Sigmoid colon (tissue), 7 donors: ENCODE results near the gene SPATS2L. TPM values are rescaled to one million over a fixed set of nuclear protein-coding genes. Genes with fewer than 3 reads are reported as not detected.

Source experiments
- DNase-seq: peaks from one replicate; pipeline ENCODE4 v3.0.0-alpha.2; 2019
- H3K27ac ChIP-seq, 4 donors: fragments of 200-600 bp; sonication (generic); one replicate each; pipeline ENCODE4 v1.5.1; 2016 to 2019; ENCODE audit warnings: mild to moderate bottlenecking in 1 of 4
- H3K27me3 ChIP-seq, 3 donors: fragments of 200-600 bp; sonication (generic); one replicate each; pipeline ENCODE4 v1.5.1; 2019; ENCODE audit warnings: mild to moderate bottlenecking in 1 of 3
- H3K36me3 ChIP-seq, 4 donors: fragments of 200-600 bp; sonication (generic); one replicate each; pipeline ENCODE4 v1.5.1; 2016 to 2019
- H3K4me1 ChIP-seq, 4 donors: fragments of 200-600 bp; sonication (generic); one replicate each; pipeline ENCODE4 v1.5.1; 2017 to 2019
- H3K4me3 ChIP-seq, 4 donors: fragments of 200-600 bp; sonication (generic); one replicate each; pipeline ENCODE4 v1.5.1; 2017 to 2019; ENCODE audit warnings: mild to moderate bottlenecking in 2 of 4, moderate library complexity in 1 of 4
- H3K9me3 ChIP-seq, 4 donors: fragments of 200-600 bp in 3 of 4; sonication (generic) in 3 of 4; one replicate each; pipeline versions ENCODE4 v1.5.1 to v1.6.1; 2013 to 2019
- CTCF ChIP-seq, 4 experiments: fragments of 450-650 bp in 3 of 4; fragments of 200-600 bp in 1 of 4; IDR thresholded peaks; one replicate each; pipeline ENCODE4 v1.5.1; 2016 to 2019; ENCODE audit warnings: antibody characterized with exemption in 4 of 4, mild to moderate bottlenecking in 3 of 4, moderate library complexity in 2 of 4
- EP300 ChIP-seq, 4 donors: sonication (generic); formaldehyde crosslinking; IDR thresholded peaks; one replicate each; pipeline ENCODE4 v1.6.1; 2017; ENCODE audit warnings: antibody characterized with exemption in 4 of 4
- POLR2A ChIP-seq, 2 donors: fragments of 450-650 bp; IDR thresholded peaks; one replicate each; pipeline ENCODE4 v1.6.1; 2016; ENCODE audit warnings: antibody characterized with exemption in 2 of 2, mild to moderate bottlenecking in 2 of 2, moderate library complexity in 2 of 2
- POLR2AphosphoS5 ChIP-seq, 4 donors: sonication (generic); formaldehyde crosslinking; IDR thresholded peaks; one replicate each; pipeline ENCODE4 v1.6.1; 2017; ENCODE audit warnings: antibody characterized with exemption in 4 of 4
- WGBS, 2 donors: extraction: QIAGEN DNeasy Blood & Tissue Kit; methylation state at CpG; one replicate each; pipeline ENCODE4 v1.1.7; 2013; 5-methylcytosine and 5-hydroxymethylcytosine counted together
- intact Hi-C: fragments of 100-400 bp; cut with DNase I; formaldehyde crosslinking; loops from one replicate; pipeline ENCODE4 v1.15.1; 2023
- polyA plus RNA-seq, 3 donors: library from polyadenylated mRNA; stranded (reverse); fragments of 200-250 nt; gene quantifications; one replicate each; pipeline ENCODE4 v1.2.3, GENCODE V29; 2013
- total RNA-seq, 4 donors: library from RNA; depleted of rRNA; stranded (reverse); fragments of >200 nt; gene quantifications; one replicate each; pipeline ENCODE4 v1.1.0, GENCODE V29; 2016
- donor health status: healthy with polysubstance abuse.
- donor health status: Bipolar disorder and iron deficiency.
- donor health status: healthy.

Gene SPATS2L
- total and polyA plus RNA-seq, 7 donors = 63.5 to 305 (median 104) TPM

GRCh38 chr2:200362202-200362917, 55.9 kb downstream of the SPATS2L start:
- 93 to 97% methylated on average over 4 of the region's 4 CpGs for WGBS, 2 donors
- Histone ChIP-seq H3K9me3 (no peaks in the 10 kb centered on the region), H3K36me3 (no peaks in the 10 kb centered on the region), H3K4me1 (peaks cover 0 to 56% (median 45%) of the 10 kb centered on the region in 4 donors), H3K27me3 (no peaks in the 10 kb centered on the region), H3K27ac (peak overlapping the region in 3 of 4 donors; percentile 2 to 67 (median 66)), H3K4me3 (no peak overlapping the region)
- intact Hi-C loops = loop anchor here (5.0 kb wide), 1 partner anchor 55 kb away; the partner anchor contains the start of gene SPATS2L
- no peak for TF ChIP-seq CTCF (IDR thresholded peaks at IDR 0.05)
- no peak for DNase-seq

GRCh38 chr2:200363279-200363678, 56.8 kb downstream of the SPATS2L start:
- H3K9me3 ChIP-seq = no peaks in the 10 kb centered on the region
- intact Hi-C loops = loop anchor here (5.0 kb wide), 1 partner anchor 56 kb away; the partner anchor contains the start of gene SPATS2L
- TF ChIP-seq EP300 (IDR thresholded peaks at IDR 0.05) (peak in 2 of 4 donors; percentile 16 to 45), POLR2AphosphoS5 (IDR thresholded peaks at IDR 0.05) (peak; percentile 48 to 91 (median 73)), POLR2A (IDR thresholded peaks at IDR 0.05) (no peak)
- H3K36me3 ChIP-seq = no peaks in the 10 kb centered on the region
- 78 to 87% methylated on average over 2 of the region's 2 CpGs for WGBS, 2 donors
- no peak for DNase-seq
- no peak overlapping the region for H3K4me3 ChIP-seq
- peaks cover 0 to 53% (median 37%) of the 10 kb centered on the region in 4 donors for H3K4me1 ChIP-seq
- H3K27me3 ChIP-seq = no peaks in the 10 kb centered on the region
- peak overlapping the region in 2 of 4 donors; percentile 66 to 67 for H3K27ac ChIP-seq

GRCh38 chr2:200364142-200364541, 57.6 kb downstream of the SPATS2L start:
- 76 to 92% methylated on average over 7 of the region's 7 CpGs for WGBS, 2 donors
- intact Hi-C loops = loop anchor here (5.0 kb wide), 1 partner anchor 57 kb away; the partner anchor contains the start of gene SPATS2L
- no peaks in the 10 kb centered on the region for H3K27me3 ChIP-seq
- TF ChIP-seq EP300 (IDR thresholded peaks at IDR 0.05) = peak in 1 of 4 donors; percentile 47
- no peak for TF ChIP-seq POLR2A (IDR thresholded peaks at IDR 0.05)
- TF ChIP-seq POLR2AphosphoS5 (IDR thresholded peaks at IDR 0.05) = peak in 3 of 4 donors; percentile 28 to 78 (median 41)
- TF ChIP-seq CTCF (IDR thresholded peaks at IDR 0.05) = no peak
- DNase-seq = no peak
- H3K9me3 ChIP-seq = no peaks in the 10 kb centered on the region
- no peaks in the 10 kb centered on the region for H3K36me3 ChIP-seq
- H3K4me3 ChIP-seq = no peak overlapping the region
- H3K27ac ChIP-seq = peak overlapping the region in 3 of 4 donors; percentile 1 to 67 (median 66)
- peaks cover 0 to 52% (median 33%) of the 10 kb centered on the region in 4 donors for H3K4me1 ChIP-seq

- Histone ChIP-seq H3K9me3 (no peaks in the 10 kb centered on the region), H3K4me3 (no peak overlapping the region), H3K27me3 (no peaks in the 10 kb centered on the region), H3K27ac (peak overlapping the region in 3 of 4 donors; percentile 9 to 67 (median 66)), H3K36me3 (no peaks in the 10 kb centered on the region), H3K4me1 (peaks cover 0 to 52% (median 33%) of the 10 kb centered on the region in 4 donors)
- DNase-seq = no peak
- intact Hi-C loops = loop anchor here (5.0 kb wide), 1 partner anchor 57 kb away; the partner anchor contains the start of gene SPATS2L
- no peak for TF ChIP-seq CTCF (IDR thresholded peaks at IDR 0.05)
- TF ChIP-seq EP300 (IDR thresholded peaks at IDR 0.05) = no peak
- TF ChIP-seq POLR2AphosphoS5 (IDR thresholded peaks at IDR 0.05) = no peak
- TF ChIP-seq POLR2A (IDR thresholded peaks at IDR 0.05) = no peak
- 89 to 90% methylated on average over 3 of the region's 3 CpGs for WGBS, 2 donors
Observed at GRCh38 chr2:200364620-200365019, 58.1 kb downstream of the SPATS2L start.

GRCh38 chr2:200365209-200365608, 58.7 kb downstream of the SPATS2L start:
- H3K27ac ChIP-seq = peak overlapping the region in 3 of 4 donors; percentile 9 to 67 (median 66)
- intact Hi-C loops = no loop called here
- TF ChIP-seq EP300 (IDR thresholded peaks at IDR 0.05) (no peak), CTCF (IDR thresholded peaks at IDR 0.05) (no peak), POLR2AphosphoS5 (IDR thresholded peaks at IDR 0.05) (no peak), POLR2A (IDR thresholded peaks at IDR 0.05) (no peak)

More at GRCh38 chr2:200365209-200365608, 58.7 kb downstream of the SPATS2L start:
- Histone ChIP-seq H3K4me1 (peaks cover 0 to 51% (median 33%) of the 10 kb centered on the region in 4 donors), H3K9me3 (no peaks in the 10 kb centered on the region), H3K36me3 (no peaks in the 10 kb centered on the region), H3K27me3 (no peaks in the 10 kb centered on the region), H3K4me3 (no peak overlapping the region)
- DNase-seq = no peak
- 79 to 92% methylated on average over 3 of the region's 3 CpGs for whole genome bisulfite sequencing, 2 donors
